Gastrocnemius medialis (tissue), 4 donors: ENCODE data around the gene TRMT112. TPM values are rescaled to one million over a fixed set of nuclear protein-coding genes. Genes with fewer than 3 reads are reported as not detected.

ENCODE experiments used
- ATAC-seq, 2 donors: fragments of 150-250 bp; one replicate each; pipeline ENCODE4 v1.9.1; 2016
- DNase-seq, 2 donors: peaks; one replicate each; pipeline ENCODE4 v3.0.0-alpha.2; 2019
- H3K27ac ChIP-seq, 4 donors: fragments of 200-600 bp; sonication (generic); 1 replicate in 1 of 4; 2 replicates in 3 of 4; pipeline ENCODE4 v1.5.1; 2016 to 2018; ENCODE audit warnings: mild to moderate bottlenecking in 2 of 4, moderate library complexity in 1 of 4
- H3K27me3 ChIP-seq, 3 donors: fragments of 200-600 bp; sonication (generic) in 2 of 3; 1 replicate in 1 of 3; 2 replicates in 2 of 3; pipeline versions ENCODE4 v1.5.1 to v1.6.0; 2016 to 2019; ENCODE audit warnings: mild to moderate bottlenecking in 1 of 3, moderate library complexity in 1 of 3
- H3K36me3 ChIP-seq, 2 donors: fragments of 200-600 bp; sonication (generic) in 1 of 2; one replicate each; pipeline ENCODE4 v1.5.1; 2017 to 2018
- H3K4me1 ChIP-seq, 2 donors: fragments of 200-600 bp; sonication (generic) in 1 of 2; one replicate each; pipeline ENCODE4 v1.5.1; 2016 to 2017; ENCODE audit warnings: mild to moderate bottlenecking in 2 of 2
- H3K4me3 ChIP-seq, 4 donors: fragments of 200-600 bp; sonication (generic) in 3 of 4; 1 replicate in 1 of 4; 2 replicates in 3 of 4; pipeline ENCODE4 v1.5.1; 2016 to 2019; ENCODE audit warnings: mild to moderate bottlenecking in 2 of 4
- H3K9me3 ChIP-seq, 3 donors: fragments of 200-600 bp; sonication (generic) in 2 of 3; 1 replicate in 1 of 3; 2 replicates in 2 of 3; pipeline ENCODE4 v1.5.1; 2016 to 2019
- CTCF ChIP-seq, 5 experiments: fragments of 450-650 bp in 3 of 5; fragments of 200-600 bp in 2 of 5; sonication (generic) in 2 of 5; IDR thresholded peaks in 4 of 5; conservative IDR thresholded peaks in 1 of 5; 1 replicate in 4 of 5; 2 replicates in 1 of 5; pipeline ENCODE4 v1.5.1; 2016 to 2019; ENCODE audit warnings: antibody characterized with exemption in 5 of 5, mild to moderate bottlenecking in 3 of 5, moderate library complexity in 3 of 5
- POLR2A ChIP-seq, 2 donors: fragments of 450-650 bp; IDR thresholded peaks; one replicate each; pipeline ENCODE4 v1.6.1; 2017; ENCODE audit warnings: antibody characterized with exemption in 2 of 2, mild to moderate bottlenecking in 2 of 2, moderate library complexity in 2 of 2
- in situ Hi-C, 4 donors: fragments of 200-750 bp; cut with MboI; loops; one replicate each; pipeline versions ENCODE4 v1.15.0 to v1.8.0; 2017; ENCODE audit warnings: low sequenced_read_pairs in 4 of 4
- intact Hi-C: fragments of 100-400 bp; cut with DNase I; formaldehyde crosslinking; loops from one replicate; pipeline ENCODE4 v1.15.1; 2023; ENCODE audit warnings: low total_unique reads
- total RNA-seq, 4 donors: library from RNA; depleted of rRNA; stranded (reverse); fragments of >200 nt; gene quantifications; one replicate each; pipeline versions ENCODE4 v1.1.0 to v1.2.3, GENCODE V29; 2016

Gene TRMT112
- total RNA-seq, 4 donors from 2014 or later, result 133 to 226 (median 194) TPM

DNA sequence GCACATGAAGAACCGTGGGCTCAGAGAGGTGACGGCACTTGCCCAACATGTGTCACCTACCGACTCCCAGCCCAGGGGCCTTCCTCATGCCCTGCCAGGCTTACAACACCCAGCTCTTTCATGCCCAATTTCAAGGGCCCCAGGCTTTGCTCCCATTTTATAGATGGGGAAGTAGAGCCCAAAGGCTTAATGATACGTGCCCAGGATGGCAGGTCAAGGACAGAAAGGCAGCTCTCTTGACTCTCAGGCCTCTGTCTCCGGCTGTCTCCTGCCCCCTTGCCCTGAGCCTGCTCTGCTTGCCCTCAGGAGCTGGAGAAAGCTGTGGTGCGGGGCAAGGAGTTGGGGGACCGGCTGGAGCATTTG, 31.6 kb upstream of the TRMT112 start:
- peaks cover 0 to 7% (median 5%) of the 10 kb centered on the region in 3 donors for H3K27me3 ChIP-seq
- no peaks in the 10 kb centered on the region for H3K36me3 ChIP-seq
- no peak for ATAC-seq
- H3K4me3 ChIP-seq, result no peak overlapping the region
- intact Hi-C loops, result no loop called here
- H3K9me3 ChIP-seq, result no peaks in the 10 kb centered on the region
- no peak for DNase-seq
- H3K4me1 ChIP-seq, result no peaks in the 10 kb centered on the region
- no peak for TF ChIP-seq CTCF (IDR thresholded peaks at IDR 0.05 in 4 of 5, conservative IDR thresholded peaks at IDR 0.05 in 1 of 5)
- no peak for TF ChIP-seq POLR2A (IDR thresholded peaks at IDR 0.05)
- in situ Hi-C loops, result no loop called here
- H3K27ac ChIP-seq, result no peak overlapping the region

GRCh38 chr11:64348383-64349024, 31.1 kb upstream of the TRMT112 start:
- no peak for ATAC-seq
- no peak for TF ChIP-seq CTCF (IDR thresholded peaks at IDR 0.05 in 4 of 5, conservative IDR thresholded peaks at IDR 0.05 in 1 of 5)

DNA sequence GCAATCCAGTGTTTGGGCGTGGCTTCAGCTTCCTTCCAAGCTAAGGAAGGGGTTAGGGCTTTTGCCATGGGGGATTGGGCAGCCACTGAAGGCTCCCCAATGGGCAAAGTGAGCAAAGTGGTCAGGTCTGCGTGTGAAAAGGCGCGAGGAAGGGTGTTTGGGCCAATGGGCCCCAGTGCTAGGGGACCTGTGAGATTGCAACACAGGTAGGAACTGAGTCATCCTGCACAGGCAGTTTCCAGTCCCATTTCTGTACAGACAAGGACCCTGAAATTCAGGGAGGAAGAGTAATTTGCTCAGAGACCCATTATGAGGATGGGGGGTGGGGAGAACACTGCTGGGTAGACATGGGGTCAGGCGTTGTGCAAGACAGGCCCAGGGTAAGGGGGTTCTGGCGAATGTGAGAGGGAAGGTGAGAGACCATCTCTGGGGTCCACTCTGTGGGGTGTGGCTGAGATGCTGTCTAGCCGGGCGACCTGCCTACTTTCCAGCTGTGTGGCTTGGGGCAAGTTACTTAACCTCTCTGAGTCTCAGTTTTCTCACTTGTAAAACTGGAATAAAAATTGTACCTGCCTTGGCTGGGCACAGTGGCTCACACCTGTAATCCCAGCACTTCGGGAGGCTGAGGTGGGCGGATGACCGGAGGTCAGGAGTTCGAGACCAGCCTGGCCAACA, 30.0 kb upstream of the TRMT112 start:
- Histone ChIP-seq H3K27me3 (no peaks in the 10 kb centered on the region), H3K36me3 (no peaks in the 10 kb centered on the region), H3K4me3 (no peak overlapping the region), H3K4me1 (no peaks in the 10 kb centered on the region), H3K27ac (no peak overlapping the region), H3K9me3 (no peaks in the 10 kb centered on the region)
- DNase-seq (no peak), ATAC-seq (no peak)
- intact Hi-C loops (no loop called here), in situ Hi-C loops (no loop called here)
- TF ChIP-seq CTCF (IDR thresholded peaks at IDR 0.05 in 4 of 5, conservative IDR thresholded peaks at IDR 0.05 in 1 of 5) (no peak), POLR2A (IDR thresholded peaks at IDR 0.05) (no peak)

More at GRCh38 chr11:64348383-64349024, 31.1 kb upstream of the TRMT112 start:
- in situ Hi-C loops (no loop called here), intact Hi-C loops (no loop called here)
- DNase-seq, result no peak
- Histone ChIP-seq H3K4me1 (no peaks in the 10 kb centered on the region), H3K4me3 (no peak overlapping the region), H3K27ac (no peak overlapping the region), H3K27me3 (peaks cover 0 to 7% (median 5%) of the 10 kb centered on the region in 3 donors), H3K9me3 (no peaks in the 10 kb centered on the region), H3K36me3 (no peaks in the 10 kb centered on the region)

GRCh38 chr11:64344787-64345186, 27.4 kb upstream of the TRMT112 start:
- Histone ChIP-seq H3K27ac (no peak overlapping the region), H3K27me3 (no peaks in the 10 kb centered on the region), H3K4me1 (peaks cover 0 to 4% of the 10 kb centered on the region in 2 donors), H3K36me3 (no peaks in the 10 kb centered on the region), H3K4me3 (no peak overlapping the region), H3K9me3 (no peaks in the 10 kb centered on the region)
- intact Hi-C loops, result loop anchor here (5.0 kb wide), 1 partner anchor 37 kb away; the partner anchor contains the start of gene ESRRA
- no peak for TF ChIP-seq CTCF (IDR thresholded peaks at IDR 0.05 in 4 of 5, conservative IDR thresholded peaks at IDR 0.05 in 1 of 5)
- in situ Hi-C loops, result no loop called here
- no peak for ATAC-seq
- no peak for DNase-seq
